Measurements from ENCODE around the gene RIPPLY1. TPM values are rescaled to one million over a fixed set of nuclear protein-coding genes. Genes with fewer than 3 reads are reported as not detected.

RIPPLY1 gene
- total RNA-seq, 1 donor from 2014 or later, result not detected

DNA sequence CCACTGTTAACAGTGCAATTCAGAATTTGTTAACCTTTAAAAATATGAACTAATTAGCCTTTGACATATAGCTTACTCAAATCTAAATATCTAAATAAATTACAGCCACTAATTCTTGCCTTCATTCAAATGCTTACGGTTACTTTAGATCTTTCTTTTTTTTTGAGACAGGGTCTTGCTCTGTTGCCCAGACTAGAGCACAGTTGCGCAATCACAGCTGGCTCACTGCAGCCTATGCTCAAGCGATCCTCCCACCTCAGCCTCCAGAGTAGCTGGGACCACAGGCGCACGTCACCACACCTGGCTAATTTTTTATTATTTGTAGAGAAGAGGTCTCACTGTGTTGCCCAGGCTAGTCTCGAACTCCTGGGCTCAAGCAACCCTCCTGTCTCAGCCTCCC is 48.1 kb upstream of the RIPPLY1 start:
- FAIRE-seq (no peak), DNase-seq (ENCODE audit: low read depth) (no peak)
- Histone ChIP-seq H3K27ac (ENCODE audit: low read depth, low read length) (no peak overlapping the region), H3K4me3 (ENCODE audit: insufficient read depth, low read depth, low read length) (no peak overlapping the region), H3K4me2 (ENCODE audit: low read length) (no peak overlapping the region), H3K9me3 (ENCODE audit: insufficient read depth, low read depth, low read length) (no peaks in the 10 kb centered on the region), H3K27me3 (ENCODE audit: insufficient read depth, low read length) (no peaks in the 10 kb centered on the region), H4K20me1 (ENCODE audit: insufficient read depth, low read length) (no peaks in the 10 kb centered on the region), H3K79me2 (ENCODE audit: insufficient read depth, low read length) (no peaks in the 10 kb centered on the region), H2AFZ (ENCODE audit: low read depth, low read length) (no peak overlapping the region), H3K9ac (ENCODE audit: low read length) (no peak overlapping the region), H3K4me1 (ENCODE audit: insufficient read depth, low read length) (peaks cover 7% of the 10 kb centered on the region), H3K36me3 (ENCODE audit: insufficient read depth, low read length) (peaks cover 3% of the 10 kb centered on the region)
- no peak for TF ChIP-seq EZH2 (IDR thresholded peaks at IDR 0.05; ENCODE audit: insufficient read depth, low read length)
- TF ChIP-seq, protein P1, sequence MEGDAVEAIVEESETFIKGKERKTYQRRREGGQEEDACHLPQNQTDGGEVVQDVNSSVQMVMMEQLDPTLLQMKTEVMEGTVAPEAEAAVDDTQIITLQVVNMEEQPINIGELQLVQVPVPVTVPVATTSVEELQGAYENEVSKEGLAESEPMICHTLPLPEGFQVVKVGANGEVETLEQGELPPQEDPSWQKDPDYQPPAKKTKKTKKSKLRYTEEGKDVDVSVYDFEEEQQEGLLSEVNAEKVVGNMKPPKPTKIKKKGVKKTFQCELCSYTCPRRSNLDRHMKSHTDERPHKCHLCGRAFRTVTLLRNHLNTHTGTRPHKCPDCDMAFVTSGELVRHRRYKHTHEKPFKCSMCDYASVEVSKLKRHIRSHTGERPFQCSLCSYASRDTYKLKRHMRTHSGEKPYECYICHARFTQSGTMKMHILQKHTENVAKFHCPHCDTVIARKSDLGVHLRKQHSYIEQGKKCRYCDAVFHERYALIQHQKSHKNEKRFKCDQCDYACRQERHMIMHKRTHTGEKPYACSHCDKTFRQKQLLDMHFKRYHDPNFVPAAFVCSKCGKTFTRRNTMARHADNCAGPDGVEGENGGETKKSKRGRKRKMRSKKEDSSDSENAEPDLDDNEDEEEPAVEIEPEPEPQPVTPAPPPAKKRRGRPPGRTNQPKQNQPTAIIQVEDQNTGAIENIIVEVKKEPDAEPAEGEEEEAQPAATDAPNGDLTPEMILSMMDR (IDR thresholded peaks at IDR 0.05; ENCODE audit: insufficient read depth, low read depth, low read length), result no peak
- H3K4me1 Mint-ChIP-seq (ENCODE audit: low read depth, unreplicated experiment), result peaks cover 8% of the 10 kb centered on the region
- no peak overlapping the region for H3K27ac Mint-ChIP-seq (ENCODE audit: unreplicated experiment)
- no peaks in the 10 kb centered on the region for H3K9me3 Mint-ChIP-seq (ENCODE audit: unreplicated experiment)
- no peaks in the 10 kb centered on the region for H3K36me3 Mint-ChIP-seq (ENCODE audit: low read depth, unreplicated experiment)
- no peaks in the 10 kb centered on the region for H3K27me3 Mint-ChIP-seq (ENCODE audit: low read depth, unreplicated experiment)
- no peak overlapping the region for H3K4me3 Mint-ChIP-seq (ENCODE audit: unreplicated experiment)

DNA sequence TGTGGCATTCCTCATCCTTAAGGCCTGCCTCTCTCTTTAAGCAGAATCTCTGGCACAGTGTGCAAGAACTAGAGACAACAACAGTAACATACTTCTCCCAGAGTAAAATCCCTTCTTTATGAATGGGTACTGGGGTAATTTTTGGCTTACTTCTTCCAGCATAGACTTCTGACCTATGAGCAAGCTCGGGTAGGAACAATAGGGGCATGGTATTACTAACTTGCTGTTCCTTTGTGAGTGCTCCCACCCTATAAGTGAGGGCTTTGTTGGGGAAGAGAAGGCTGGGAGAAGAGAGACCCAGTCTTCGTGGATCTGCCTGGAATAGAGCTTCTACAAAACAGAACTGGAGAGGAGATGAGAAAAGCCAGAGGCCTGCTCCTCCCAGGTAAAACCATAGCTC is 47.2 kb upstream of the RIPPLY1 start:
- peaks cover 5% of the 10 kb centered on the region for H3K4me1 Mint-ChIP-seq (ENCODE audit: low read depth, unreplicated experiment)
- no peak overlapping the region for H3K27ac Mint-ChIP-seq (ENCODE audit: unreplicated experiment)
- no peaks in the 10 kb centered on the region for H3K9me3 Mint-ChIP-seq (ENCODE audit: unreplicated experiment)
- DNase-seq (ENCODE audit: low read depth), result no peak
- TF ChIP-seq, protein P1 (IDR thresholded peaks at IDR 0.05; ENCODE audit: insufficient read depth, low read depth, low read length), result no peak
- TF ChIP-seq EZH2 (IDR thresholded peaks at IDR 0.05; ENCODE audit: insufficient read depth, low read length), result no peak
- Histone ChIP-seq H4K20me1 (ENCODE audit: insufficient read depth, low read length) (no peaks in the 10 kb centered on the region), H3K36me3 (ENCODE audit: insufficient read depth, low read length) (peaks cover 3% of the 10 kb centered on the region), H3K79me2 (ENCODE audit: insufficient read depth, low read length) (no peaks in the 10 kb centered on the region), H3K9me3 (ENCODE audit: insufficient read depth, low read depth, low read length) (no peaks in the 10 kb centered on the region), H3K4me3 (ENCODE audit: insufficient read depth, low read depth, low read length) (no peak overlapping the region), H3K9ac (ENCODE audit: low read length) (no peak overlapping the region), H3K4me1 (ENCODE audit: insufficient read depth, low read length) (peaks cover 2% of the 10 kb centered on the region), H3K27me3 (ENCODE audit: insufficient read depth, low read length) (no peaks in the 10 kb centered on the region), H3K27ac (ENCODE audit: low read depth, low read length) (no peak overlapping the region), H3K4me2 (ENCODE audit: low read length) (no peak overlapping the region), H2AFZ (ENCODE audit: low read depth, low read length) (no peak overlapping the region)
- H3K36me3 Mint-ChIP-seq (ENCODE audit: low read depth, unreplicated experiment), result no peaks in the 10 kb centered on the region
- FAIRE-seq, result no peak
- H3K4me3 Mint-ChIP-seq (ENCODE audit: unreplicated experiment), result no peak overlapping the region
- H3K27me3 Mint-ChIP-seq (ENCODE audit: low read depth, unreplicated experiment), result no peaks in the 10 kb centered on the region

DNA sequence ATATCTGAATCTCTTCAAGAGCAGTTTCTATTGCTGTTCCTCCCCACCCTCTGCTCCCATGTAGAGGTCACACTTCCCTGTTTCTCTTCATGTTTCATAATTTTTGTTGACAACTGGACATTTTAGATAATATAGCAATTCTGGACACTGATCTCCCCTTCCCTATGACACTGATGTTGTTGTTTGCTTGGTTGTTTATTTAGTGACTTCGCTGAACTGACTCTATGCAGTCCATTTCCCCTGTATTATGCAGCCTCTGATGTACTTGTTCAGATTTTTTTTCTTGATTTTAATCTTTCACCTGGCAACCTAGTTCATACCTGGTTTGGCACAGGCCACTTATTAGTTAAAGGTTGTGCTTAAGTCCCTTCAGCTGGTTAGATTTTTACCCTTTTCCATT is 46.2 kb upstream of the RIPPLY1 start:
- Mint-ChIP-seq H3K4me3 (ENCODE audit: unreplicated experiment) (no peak overlapping the region), H3K4me1 (ENCODE audit: low read depth, unreplicated experiment) (no peaks in the 10 kb centered on the region), H3K27me3 (ENCODE audit: low read depth, unreplicated experiment) (no peaks in the 10 kb centered on the region), H3K27ac (ENCODE audit: unreplicated experiment) (no peak overlapping the region), H3K9me3 (ENCODE audit: unreplicated experiment) (no peaks in the 10 kb centered on the region), H3K36me3 (ENCODE audit: low read depth, unreplicated experiment) (no peaks in the 10 kb centered on the region)
- no peak for TF ChIP-seq EZH2 (IDR thresholded peaks at IDR 0.05; ENCODE audit: insufficient read depth, low read length)
- TF ChIP-seq, protein P1 (IDR thresholded peaks at IDR 0.05; ENCODE audit: insufficient read depth, low read depth, low read length), result no peak
- no peak overlapping the region for H3K9ac ChIP-seq (ENCODE audit: low read length)
- H4K20me1 ChIP-seq (ENCODE audit: insufficient read depth, low read length), result no peaks in the 10 kb centered on the region
- H3K27me3 ChIP-seq (ENCODE audit: insufficient read depth, low read length), result no peaks in the 10 kb centered on the region
- no peak overlapping the region for H3K4me2 ChIP-seq (ENCODE audit: low read length)
- H3K4me3 ChIP-seq (ENCODE audit: insufficient read depth, low read depth, low read length), result no peak overlapping the region
- H2AFZ ChIP-seq (ENCODE audit: low read depth, low read length), result no peak overlapping the region
- no peaks in the 10 kb centered on the region for H3K79me2 ChIP-seq (ENCODE audit: insufficient read depth, low read length)
- H3K9me3 ChIP-seq (ENCODE audit: insufficient read depth, low read depth, low read length), result no peaks in the 10 kb centered on the region
- peaks cover 3% of the 10 kb centered on the region for H3K36me3 ChIP-seq (ENCODE audit: insufficient read depth, low read length)
- FAIRE-seq (no peak), DNase-seq (ENCODE audit: low read depth) (no peak)
- H3K27ac ChIP-seq (ENCODE audit: low read depth, low read length), result no peak overlapping the region
- no peaks in the 10 kb centered on the region for H3K4me1 ChIP-seq (ENCODE audit: insufficient read depth, low read length)

All from astrocyte (in vitro differentiated cells and primary cell).